Measurements from ENCODE around the gene CDC42BPG.

DNA sequence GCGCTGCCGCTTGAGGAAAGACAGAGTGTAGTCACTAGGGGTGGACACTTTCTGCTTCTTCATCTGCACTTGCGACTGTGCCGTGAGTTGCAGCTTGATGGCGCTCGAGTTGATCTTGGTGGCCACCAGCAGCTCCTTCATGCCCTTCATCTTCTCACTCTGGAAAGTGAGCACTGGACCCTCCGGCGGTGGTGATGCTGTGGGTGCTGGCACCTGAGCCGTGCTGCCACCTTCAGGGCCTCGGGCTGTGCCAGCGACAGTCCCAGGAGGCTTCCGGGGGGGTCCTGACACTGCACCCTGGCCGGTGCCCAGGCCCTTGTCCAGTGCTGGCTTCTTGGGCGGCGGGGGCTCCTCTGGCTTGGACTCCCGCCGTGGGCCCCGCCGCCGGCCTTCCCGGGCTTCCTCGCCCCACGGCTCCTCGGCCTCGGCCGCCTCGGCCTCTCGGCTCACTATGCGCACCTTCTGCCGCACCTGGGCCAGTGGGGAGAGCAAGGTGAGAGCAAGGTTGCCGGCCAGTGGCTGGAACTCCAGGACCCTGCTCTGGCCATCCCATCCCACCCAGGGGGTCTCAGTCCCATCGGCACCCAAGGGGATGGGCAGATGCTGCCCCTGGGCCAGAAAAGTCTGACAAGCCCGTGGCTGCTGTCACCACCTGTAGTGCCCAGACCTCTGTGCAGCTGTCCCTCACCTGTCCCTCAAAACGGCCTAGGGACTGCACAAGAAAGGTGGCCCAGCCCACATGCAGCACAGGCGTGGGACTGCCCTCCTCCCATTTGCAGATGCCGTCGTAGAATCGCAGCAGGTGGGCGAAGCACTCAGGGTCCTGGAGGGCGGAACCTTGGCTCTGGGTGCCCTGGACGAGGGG is 39.9 kb downstream of the CDC42BPG start:
- TF ChIP-seq GABPA (tag; conservative IDR thresholded peaks at IDR 0.05; ENCODE audit: low read depth) (no peak), CREBBP (IDR thresholded peaks at IDR 0.05; ENCODE audit: low read depth, low read length) (no peak)

Data from K562 (cell line).